GM04503 (cell line): ENCODE results near the gene MED16.
"Not testable (repeated sequence)": the region's sequence is repeated elsewhere in the genome, so short reads cannot be mapped to it uniquely, and the experiment has no call there.

Experiments
- DNase-seq: peaks from one replicate; pipeline ENCODE4 v3.0.0-alpha.2; 2012; ENCODE audit warnings: low read depth

The MED16 gene

DNA sequence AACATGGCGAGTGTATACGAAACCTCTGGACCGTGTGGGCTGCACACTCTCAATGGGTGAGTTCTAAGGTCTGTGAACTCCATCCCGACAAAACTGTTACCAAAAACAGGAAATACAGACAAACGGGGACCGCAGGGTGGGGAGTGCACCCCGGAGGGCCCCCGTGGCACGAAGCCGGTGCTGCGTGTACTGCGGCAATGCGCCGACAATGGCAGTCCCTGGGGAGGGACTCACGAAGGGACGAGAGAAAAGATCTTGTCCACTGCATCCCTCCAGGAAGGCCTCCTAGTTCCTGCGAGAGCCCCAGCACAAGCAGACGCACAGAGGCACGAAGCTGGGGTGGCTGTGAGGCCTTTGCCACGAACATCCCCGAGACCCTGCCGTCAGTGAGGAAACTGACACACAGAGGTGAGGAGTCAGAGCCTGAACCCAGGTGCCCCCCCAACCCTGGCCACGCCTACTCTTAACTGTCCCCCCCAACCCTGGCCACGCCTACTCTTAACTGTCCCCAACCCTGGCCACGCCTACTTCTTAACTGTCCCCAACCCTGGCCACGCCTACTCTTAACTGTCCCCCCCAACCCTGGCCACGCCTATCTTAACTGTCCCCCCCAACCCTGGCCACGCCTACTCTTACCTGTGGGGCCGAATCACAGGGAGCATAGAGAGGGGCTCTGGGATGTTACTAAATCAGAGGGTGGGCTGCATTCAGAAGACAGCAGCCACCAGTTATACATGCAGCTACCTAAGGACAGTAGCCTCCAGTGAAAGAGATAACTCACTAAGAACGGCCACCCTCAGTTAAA lies 4.2 kb downstream of the MED16 start:
- no peak for DNase-seq

DNA sequence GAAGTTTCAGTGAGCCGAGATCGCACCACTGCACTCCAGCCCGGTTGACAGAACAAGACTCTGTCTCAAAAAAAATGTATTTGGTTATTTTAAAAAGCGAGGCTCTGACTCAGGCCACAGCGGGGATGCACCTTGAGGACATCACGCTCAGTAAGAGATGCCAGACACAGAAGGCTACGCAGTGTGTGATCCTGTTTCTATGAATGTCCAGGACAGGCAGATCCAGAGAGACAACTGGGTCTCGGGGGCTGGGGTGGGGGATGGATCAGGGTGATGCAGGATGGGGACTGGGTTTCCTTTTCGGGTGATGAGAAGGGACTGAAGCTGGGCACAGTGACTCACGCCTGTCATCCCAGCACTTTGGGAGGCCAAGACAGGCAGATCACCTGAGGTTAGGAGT lies 5.4 kb downstream of the MED16 start:
- DNase-seq, result no peak

DNA sequence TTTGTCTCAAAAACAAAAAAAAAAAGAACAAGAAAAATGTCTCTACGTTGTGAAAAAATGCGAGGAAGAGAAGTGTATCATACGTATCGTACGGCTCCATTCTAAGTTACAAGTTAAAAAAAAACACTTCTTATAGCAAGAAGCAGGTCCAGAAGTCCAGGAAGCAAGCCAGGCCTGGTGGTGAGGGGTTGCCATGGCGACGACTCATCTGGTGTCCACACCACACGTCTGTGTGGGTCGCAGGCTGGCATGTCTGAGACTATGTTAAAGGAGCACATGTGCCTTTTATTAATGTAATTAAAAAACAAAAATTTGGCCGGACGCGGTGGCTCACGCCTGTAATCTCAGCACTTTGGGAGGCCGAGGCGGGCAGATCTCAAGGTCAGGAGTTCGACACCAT lies 5.9 kb downstream of the MED16 start:
- no peak for DNase-seq

DNA sequence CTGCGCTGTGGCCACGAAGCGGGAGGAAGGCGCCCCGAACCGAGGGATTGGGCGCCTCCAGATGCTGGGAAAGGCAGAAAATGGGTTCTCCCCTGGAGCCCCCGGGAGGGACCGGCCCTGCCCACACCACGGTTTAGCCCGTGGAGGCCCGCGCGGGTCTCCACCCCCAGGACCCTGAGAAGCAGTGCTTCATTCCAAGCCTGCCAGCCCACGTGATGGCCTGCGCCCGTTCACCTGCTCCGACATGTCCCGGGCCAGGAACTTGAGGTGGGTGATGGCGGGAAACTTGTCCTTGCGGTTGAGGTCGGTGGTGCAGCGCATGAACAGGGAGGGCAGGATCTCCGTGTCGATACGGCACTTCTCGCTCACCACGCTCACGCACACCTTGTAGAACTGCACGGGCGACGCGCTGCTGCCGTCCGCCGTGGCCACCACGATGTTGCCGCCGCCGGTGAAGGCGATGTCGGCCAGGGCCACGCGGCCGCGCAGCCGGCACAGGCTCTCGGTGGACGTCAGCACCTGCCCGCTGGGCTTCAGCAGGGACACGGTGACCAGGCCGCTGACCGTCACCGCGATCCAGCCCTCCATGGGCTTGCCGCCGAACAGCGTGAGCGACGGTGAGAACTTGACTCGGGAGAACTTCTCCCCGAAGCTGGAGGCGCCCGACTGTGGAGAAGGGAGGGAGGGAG lies 7.3 kb downstream of the MED16 start:
- DNase-seq, result no peak

DNA sequence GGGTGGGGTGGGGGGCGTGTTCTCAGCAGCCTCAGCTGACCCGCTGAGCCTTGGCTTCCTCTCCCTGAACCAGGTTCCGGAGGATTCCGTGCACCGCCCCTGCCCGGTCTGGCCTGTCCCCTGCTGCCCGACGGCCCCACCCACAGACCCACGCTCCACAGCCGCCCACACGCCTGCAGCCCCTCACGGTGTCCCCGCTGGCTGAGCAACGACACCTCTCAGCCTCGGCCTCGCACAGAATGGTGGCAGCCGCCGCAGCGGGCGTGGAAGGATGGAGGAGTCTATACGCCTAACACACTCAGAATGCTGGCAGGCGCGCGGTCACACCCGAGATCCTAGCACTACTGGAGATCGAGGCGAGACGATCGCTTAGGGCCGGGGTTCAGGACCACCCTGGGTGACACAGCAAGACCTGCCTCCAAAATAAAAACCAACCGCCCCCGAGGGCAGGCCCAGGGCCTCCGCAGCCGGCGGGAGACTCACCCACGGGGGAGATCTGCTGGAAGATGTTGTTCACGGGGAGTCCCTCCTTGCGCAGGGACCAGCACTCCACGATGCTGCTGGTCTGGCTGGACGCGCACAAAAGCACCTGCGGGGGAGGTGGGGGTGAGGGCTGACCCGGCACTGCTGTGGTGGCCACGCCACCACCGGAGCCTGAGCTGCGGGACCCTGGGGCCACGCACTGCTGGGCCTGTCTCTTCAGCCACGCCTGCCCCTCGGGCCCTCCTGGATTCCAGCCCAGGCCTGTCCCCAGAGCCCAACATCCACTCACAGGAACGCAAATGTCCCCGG lies 8.4 kb downstream of the MED16 start:
- DNase-seq, result no peak

DNA sequence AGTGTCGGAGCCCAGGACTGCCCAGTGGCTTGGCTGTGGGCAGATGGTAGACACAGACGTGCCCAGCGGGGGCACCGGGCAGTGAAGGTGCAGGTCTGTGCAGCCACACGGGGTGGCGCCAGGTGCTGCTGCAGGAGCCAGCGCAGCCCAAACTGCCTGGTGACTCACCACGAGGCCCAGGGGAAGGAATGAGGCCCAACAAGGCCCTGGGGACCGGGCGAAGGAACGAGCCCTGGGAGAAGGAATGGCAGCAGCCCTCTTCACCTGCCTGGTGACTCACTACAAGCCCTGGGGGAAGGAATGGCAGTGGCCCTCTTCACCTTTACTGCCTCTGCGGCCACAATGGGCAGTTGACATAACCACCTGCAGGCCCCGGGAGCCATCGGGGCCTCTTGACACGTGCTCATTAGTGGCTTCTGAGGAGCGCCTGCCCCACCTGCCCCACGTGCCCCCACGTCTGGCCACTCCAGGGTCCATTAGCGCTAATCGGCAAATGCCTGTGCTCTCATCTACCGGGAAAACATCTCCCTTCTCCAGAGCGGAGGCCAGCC lies 9.3 kb downstream of the MED16 start:
- DNase-seq, result no peak

DNA sequence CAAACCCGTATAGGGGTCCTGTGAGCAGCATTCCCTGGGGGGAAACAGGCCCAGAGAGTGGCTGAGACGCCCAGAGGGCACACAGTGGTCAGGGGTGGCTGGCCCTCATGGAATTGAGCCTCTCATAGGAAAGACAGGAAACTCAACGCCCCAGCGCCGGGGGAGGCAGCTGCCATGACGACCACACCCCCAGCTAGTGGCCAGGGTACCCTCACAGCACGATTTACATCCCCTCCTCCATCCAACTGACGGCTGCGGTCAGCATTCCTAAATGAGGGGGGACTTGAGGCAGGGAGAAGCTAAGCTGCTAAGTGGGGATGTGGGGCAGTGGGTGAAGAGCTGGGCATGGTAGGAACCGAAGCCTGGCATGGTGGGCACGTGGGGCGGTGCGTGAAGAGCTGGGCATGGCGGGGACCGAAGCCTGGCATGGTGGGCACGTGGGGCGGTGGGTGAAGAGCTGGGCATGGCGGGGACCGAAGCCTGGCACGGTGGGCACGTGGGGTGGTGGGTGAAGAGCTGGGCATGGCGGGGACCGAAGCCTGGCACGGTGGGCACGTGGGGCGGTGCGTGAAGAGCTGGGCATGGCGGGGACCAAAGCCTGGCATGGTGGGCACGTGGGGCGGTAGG lies 10.0 kb downstream of the MED16 start:
- DNase-seq, result no peak

DNA sequence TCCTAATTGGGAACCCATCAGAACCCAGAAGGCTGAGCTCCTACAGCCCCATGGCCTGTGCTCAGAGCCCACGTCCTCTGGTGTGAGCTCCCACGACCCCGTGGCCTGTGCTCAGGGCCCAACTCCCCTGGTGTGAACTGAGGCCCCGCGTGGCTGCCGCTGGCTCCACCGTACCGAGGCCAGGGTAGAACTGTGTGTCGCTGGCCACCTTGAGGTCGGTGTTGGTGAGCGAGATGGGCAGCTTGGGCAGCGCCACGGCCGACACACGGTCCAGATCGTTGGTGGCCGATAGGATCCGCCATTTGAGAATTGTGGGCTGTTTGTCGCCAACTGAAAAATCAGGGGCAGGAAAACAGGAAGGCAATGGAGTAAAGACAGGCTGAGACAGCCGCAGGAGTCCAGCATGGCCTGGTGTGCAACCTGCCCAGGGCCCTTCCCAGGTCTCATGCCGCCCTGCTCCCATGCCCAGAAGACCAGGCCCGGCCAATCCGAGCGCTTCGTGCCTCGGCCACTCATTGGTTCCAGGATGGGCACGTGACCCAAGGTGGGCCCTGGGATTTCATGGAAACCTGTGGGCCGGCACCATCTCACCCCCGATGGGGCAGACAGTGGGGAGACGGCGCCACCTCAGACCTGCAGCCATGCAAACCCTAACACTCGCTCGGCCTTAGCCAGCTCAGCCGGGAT lies 11.5 kb downstream of the MED16 start:
- DNase-seq, result no peak

DNA sequence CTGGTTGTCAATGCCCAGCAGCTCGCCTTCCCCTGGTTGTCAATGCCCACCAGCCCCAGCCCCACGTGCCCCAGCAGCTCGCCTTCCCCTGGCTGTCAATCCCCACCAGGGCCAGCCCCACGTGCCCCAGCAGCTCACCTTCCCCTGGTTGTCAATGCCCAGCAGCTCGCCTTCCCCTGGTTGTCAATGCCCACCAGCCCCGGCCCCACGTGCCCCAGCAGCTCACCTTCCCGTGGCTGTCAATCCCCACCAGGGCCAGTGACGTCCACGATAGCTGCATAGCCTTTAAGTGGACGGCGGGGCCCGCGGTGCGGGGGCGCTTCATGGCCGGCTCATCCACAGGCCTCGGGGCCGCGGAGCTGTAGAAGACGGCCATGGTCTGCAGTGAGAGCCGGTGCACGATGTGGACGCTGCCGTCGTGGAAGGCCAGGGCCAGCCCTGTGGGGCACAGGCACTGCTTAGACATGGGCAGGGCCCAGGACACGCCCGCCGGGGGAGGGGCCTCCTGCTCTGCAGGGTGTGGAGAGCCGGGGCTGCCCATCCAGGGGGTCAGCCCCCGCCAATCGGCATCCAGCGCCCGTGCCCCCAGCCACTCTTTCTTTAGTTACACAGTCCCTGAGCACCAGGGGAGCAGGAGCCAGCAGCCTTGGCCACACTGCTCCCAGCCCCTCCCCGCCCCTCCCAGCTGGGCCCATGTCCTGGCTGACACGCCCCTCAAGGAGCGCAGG lies 13.1 kb downstream of the MED16 start:
- DNase-seq, result no peak

DNA sequence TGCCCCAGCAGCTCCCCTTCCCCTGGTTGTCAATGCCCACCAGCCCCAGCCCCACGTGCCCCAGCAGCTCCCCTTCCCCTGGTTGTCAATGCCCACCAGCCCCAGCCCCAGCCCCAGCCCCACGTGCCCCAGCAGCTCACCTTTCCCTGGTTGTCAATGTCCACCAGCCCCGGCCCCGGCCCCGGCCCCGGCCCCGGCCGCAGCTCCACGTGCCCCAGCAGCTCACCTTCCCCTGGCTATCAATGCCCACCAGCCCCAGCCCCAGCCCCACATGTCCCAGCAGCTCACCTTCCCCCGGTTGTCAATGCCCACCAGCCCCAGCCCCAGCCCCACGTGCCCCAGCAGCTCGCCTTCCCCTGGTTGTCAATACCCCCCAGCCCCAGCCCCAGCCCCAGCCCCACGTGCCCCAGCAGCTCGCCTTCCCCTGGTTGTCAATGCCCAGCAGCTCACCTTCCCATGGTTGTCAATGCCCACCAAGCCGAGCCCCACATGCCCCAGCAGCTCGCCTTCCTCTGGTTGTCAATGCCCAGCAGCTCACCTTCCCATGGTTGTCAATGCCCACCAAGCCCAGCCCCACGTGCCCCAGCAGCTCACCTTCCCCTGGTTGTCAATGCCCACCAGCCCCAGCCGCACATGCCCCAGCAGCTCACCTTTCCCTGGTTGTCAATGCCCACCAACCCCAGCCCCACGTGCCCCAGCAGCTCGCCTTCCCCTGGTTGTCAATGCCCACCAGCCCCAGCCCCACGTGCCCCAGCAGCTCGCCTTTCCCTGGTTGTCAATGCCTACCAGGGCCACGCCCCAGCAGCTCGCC lies 14.0 kb downstream of the MED16 start:
- DNase-seq, result not testable (repeated sequence)

DNA sequence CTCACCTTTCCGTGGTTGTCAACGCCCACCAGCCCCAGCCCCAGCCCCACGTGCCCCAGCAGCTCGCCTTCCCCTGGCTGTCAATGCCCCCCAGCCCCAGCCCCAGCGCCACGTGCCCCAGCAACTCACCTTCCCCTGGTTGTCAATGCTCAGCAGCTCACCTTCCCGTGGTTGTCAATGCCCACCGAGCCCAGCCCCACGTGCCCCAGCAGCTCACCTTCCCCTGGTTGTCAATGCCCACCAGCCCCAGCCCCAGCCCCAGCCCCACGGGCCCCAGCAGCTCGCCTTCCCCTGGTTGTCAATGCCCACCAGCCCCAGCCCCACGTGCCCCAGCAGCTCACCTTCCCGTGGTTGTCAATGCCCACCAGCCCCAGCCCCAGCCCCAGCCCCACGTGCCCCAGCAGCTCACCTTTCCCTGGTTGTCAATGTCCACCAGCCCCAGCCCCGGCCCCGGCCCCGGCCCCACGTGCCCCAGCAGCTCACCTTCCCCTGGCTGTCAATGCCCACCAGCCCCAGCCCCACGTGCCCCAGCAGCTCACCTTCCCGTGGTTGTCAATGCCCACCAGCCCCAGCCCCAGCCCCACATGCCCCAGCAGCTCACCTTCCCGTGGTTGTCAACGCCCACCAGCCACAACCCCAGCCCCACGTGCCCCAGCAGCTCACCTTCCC lies 14.9 kb downstream of the MED16 start:
- not testable (repeated sequence) for DNase-seq

DNA sequence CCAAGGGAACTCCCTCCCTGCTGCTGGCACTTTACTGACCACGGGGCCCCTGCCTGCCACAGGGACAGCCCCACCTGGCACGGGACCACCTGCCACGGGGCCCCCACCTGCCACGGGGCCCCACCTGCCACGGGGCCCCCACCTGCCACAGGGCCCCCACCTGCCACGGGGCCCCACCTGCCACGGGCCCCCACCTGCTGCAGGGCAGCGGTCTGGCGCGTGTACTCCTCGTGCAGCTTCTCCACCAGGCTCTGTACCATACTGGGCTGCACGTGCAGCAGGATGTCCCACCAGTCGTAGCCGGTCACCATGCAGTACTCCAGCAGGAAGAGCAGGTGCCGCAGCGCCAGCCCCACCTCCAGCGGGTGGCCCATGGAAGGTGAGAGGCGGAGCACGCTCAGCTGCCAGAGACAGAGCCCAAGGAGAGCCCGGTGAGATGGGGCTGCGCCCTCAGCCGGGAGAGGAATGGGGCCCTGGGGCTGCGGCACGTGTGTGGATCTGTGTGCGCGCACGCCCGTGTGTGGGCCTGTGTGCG lies 16.1 kb downstream of the MED16 start:
- DNase-seq, result no peak

DNA sequence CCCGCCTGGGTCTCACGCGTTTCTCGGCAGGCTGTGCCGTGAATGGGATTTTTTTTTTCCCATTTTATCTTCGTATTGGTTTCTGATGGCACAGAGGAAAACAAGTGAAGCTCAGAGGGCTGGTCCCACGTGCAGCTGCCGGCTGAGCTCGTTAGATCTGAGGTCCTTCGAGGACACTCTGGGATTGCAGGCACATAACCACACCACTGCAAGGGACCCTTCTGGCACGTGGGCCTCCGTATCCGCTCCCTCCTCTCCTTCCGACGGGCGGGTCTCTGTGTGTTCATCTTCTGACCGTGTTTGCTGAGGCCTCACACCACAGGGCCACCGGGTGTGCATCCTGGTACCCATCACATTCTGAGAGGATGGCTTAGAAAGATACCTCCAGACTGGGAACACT lies 16.9 kb downstream of the MED16 start:
- DNase-seq, result no peak

DNA sequence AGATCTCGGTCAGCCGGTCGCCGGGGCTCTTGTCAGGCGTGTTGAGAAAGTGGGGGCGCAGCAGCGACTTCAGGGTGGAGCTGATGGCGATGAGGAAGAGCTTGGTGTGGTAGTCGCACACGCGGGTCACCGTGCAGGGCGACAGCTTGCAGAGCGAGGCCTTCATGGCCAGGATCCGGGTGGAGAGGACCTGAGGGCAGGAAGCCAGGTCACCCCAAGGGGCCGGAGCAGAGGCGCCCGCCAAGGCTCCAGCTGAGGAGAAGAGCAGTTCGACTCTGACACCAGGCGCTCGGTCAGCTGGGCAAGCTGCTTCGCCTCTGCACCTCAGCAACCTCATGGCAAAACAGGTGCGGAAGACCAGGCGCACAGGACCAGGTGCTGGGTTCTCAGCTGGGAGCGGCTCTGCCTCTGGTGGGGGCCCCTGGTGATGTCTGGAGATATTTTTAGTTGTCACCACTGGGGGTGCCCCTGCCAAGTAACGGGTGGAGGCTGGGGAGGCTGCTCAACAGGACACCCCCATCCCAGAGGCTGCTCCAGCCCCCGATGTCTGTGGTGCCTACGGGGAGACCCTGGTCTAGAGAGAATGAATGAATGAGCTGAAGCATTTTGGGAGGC lies 17.6 kb downstream of the MED16 start:
- DNase-seq, result no peak

DNA sequence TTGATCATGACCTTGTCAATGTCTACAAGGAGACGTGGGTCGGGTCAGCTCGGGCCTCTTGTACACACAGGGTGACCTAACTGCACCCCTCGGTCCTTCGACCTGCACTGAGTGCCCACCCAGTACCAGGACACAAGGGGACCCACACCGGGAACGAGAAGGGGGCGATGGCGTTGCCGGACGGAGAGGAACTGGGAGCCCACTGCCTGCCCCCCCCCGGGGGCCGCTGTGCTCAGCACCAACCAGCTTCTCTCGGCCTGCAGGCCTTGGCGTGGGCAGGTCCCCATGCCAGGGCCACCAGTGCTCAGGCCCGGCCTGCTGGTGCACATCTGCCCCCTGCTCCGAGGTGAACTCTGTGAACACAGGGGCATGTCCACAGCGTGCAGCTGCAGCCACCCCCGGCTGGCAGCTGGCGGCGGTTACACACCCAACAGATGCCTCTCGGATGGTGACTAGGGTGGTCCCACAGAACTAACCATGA lies 19.4 kb downstream of the MED16 start:
- DNase-seq, result no peak

DNA sequence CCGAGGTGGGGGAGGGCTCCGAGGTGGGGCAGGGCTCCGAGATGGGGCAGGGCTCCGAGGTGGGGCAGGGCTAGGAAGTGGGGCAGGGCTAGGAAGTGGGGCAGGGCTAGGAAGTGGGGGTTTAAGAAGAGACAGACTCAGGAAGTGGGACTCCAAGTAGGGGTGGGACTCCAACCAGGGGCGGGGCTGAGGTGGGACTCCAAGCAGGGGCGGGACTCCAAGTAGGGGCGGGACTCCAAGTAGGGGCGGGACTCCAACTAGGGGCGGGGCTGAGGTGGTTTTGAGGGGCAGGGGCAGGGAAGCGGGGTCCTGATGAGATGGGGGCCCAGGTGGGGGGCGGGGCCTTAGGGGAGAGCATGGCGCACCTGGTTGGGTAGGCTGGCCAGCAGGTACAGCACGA lies 19.9 kb downstream of the MED16 start:
- peak; percentile 39 for DNase-seq

DNA sequence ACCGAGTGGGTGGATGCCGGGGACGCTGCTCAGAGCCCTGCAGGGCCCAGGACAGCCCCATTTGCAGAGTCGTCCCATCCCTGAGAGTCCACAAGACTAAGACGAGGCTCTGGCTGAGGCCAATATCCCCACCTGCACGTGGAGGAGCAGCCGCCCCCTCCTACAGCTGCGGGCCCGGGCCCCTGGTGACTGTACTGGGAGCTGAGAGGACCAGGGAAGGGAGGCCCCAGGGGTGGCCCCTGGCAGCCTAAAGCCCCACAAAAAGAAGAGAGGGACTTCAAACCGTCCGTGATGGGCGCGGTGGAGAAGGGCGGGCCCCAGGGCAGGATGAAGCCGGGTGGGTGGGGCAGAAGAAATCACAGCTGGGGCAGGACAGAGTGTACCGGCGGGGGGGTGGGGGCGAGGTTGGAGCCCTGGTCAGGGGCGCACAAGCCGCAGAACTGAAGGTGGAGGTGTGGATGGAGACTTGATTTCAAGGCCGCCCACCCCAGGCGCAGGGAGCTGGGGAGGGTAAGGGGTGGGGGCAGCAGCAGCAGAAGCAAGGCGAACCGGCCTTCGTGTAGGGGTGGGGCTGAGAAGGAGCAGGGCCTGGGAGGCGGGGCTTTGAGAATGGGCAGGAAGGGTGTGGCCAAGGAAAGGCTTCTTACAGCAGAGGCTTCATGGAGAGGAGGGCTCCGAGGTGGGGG lies 20.6 kb downstream of the MED16 start:
- DNase-seq, result peak; percentile 52
